GM19239 (cell line): ENCODE data around the gene CEPT1.
"Not testable (repeated sequence)": the region's sequence is repeated elsewhere in the genome, so short reads cannot be mapped to it uniquely, and the experiment has no call there.

Source experiments
- DNase-seq: peaks from one replicate; pipeline ENCODE4 v3.0.0; 2011; ENCODE audit warnings: low spot score; ENCODE audit not compliant: insufficient read length
- FAIRE-seq: peaks from 2 replicates; lab custom pipeline; 2011; peaks lifted over from hg19 to GRCh38; lab: Jason Lieb, UNC

Gene CEPT1

DNA sequence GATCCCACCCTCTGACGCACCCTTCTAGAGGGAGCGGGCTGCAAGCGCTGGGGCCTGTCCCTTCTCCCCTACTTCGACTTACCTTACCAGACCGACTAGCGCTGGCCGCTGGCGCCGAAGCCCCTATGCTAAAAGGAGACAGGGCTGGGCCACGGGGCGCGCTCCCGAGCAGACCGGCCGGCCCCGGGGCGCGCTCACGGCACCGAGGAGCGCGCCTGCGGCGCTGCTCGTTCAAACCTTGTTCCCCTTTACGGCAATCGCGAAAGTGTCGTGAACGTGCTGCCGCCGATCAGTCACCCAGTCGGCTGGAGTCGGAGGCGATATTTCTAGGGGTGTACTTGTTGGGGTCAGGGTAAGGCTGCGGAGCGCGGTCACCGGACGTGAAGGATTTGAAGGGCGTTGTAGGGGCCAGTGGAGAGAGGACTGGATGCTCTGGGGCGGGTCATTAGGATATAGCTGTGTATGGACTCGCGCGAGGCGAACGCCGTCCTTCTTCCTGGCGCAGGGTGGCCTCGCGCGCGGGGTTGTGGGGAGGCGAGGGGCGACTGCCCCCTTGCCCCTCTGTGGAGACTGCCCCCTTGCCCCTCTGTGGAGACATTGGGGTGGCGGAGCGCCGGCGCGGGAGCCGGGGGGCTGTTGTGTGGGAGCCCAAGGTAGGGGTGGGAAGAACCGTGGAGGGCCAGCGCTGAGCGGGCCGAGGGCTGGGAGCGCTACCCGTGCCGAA is at the start of gene CEPT1, which contains the start of gene DRAM2:
Gene CEPT1, plus strand, starts transcription at position 268 of the 724 bp plus-strand sequence. CDS start 7,492 bp downstream, outside the sequence.
Gene DRAM2, minus strand, starts transcription at position 138 of the 724 bp plus-strand sequence. CDS start 8,539 bp downstream, outside the sequence.
- FAIRE-seq (peak; percentile 96), DNase-seq (peak; percentile 59)

DNA sequence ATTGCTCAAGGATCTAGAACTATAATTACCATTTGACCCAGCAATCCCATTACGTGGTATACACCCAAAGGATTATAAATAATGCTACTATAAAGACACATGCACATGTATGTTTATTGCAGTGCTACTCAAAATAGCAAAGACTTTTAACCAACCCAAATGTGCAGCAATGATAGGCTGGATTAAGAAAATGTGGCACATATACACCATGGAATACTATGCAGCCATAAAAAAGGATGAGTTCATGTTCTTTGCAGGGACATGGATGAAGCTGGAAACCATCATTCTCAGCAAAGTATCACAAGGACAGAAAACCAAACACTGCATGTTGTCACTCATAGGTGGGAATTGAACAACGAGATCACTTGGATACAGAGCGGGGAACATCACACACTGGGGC is 44.6 kb upstream of the CEPT1 start:
- not testable (repeated sequence) for FAIRE-seq, DNase-seq

DNA sequence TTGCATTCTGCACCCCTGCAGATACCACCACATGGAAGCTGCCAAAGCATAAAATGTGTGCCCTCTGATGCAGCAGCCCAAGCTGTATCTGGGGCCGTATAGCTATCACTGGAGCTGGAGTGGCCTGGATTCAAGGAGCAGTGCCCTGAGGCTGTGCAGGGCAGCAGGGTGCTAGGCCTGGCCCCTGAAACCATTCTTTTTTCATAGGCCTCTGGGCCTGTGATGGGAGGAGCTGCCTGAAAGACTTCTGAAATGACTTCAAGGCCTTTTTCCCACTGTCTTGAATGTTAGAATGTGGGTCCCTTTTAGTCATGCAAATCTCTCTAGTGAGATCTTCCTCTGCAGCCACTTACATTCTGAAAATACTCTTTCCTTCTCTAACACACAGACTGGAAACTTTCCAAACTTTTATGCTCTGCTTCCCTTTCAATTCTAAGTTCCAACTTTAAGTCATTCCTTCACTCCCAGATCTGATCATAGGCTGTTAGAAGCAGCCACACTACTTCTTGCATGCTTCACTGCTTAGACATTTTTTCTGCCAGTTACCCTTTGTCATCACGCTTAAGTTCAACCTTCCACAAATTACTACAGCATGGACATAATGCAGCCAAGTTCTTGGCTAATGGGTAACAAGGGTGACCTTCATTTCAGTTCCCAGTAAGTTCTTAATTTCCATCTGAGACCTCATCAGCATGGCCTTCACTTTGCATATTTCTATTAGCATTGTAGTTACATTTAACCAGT is 42.5 kb upstream of the CEPT1 start:
- DNase-seq: no peak
- FAIRE-seq: no peak

DNA sequence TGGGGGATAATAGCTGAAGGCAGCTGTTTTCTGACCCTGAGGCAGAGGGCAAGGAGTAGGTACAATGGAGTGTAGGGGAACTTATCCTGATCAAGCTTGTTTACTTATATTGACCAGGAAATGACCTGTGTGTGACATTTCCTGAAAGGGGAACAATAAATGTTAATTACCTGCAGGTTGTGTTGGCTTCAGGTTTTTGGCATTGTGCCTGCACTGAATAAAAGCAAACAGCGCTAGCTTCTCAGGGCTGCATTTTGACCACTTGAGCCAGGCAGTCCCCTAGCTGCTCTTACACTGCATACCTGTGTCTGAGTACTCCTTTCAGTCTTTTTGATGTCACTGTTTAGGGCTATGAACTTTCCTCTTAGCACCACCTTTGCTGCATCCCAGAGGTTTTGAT is 40.7 kb upstream of the CEPT1 start:
- DNase-seq (no peak), FAIRE-seq (no peak)

DNA sequence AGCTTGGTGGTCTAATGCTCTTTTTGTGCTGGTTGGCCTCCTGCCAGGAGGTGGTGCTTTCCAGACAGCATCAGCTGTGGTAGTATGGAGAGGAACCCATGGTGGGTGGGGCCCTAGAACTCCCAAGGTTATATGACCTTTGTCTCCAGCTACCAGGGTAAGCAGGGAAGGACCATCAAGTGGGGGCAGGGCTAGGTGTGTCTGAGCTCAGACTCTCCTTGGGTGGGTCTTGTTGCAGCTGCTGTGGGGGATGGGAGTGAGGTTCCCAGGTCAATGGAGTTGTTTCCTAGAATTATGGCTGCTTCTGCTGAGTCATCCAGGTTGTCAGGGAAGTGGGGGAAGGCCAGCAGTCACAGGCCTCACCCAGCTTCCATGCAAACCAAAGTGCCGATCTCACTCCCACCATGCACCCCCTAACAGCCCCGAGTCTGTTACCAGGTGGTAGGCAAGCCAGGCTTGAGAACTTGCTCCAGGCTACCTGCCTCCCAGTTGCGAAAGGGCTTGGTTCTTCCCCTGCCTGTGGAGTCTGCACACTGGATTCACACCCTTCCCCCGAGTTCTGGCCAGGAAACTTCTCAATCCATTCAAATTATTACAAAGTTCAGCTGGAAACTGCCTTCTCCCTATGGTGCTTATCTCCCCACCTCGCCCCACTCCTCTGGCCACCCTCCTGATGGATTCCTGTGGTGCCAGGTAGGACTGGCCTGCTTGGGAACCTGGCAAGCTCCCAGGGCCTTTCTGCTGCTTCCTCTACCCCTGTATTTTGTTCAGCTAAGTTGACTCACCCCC is 38.0 kb upstream of the CEPT1 start:
- FAIRE-seq: no peak
- no peak for DNase-seq

DNA sequence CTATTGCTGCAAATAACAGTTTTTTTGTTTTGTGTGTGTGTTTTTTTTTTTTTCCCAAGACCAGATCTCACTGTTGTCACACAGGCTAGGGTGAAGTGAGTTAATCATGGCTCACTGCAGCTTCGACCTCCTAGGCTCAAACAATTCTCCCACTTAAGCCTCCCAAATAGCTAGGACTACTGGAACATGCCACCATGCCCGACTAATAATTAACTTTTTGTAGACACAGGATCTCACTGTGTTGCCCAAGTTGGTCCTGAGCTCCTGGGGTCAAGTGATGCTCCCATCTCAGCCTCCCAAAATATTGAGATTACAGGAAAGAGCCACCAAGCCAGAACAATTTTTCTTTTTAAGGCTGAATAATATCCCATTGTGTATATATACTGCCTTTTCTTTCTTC is 35.0 kb upstream of the CEPT1 start:
- DNase-seq: no peak
- no peak for FAIRE-seq

DNA sequence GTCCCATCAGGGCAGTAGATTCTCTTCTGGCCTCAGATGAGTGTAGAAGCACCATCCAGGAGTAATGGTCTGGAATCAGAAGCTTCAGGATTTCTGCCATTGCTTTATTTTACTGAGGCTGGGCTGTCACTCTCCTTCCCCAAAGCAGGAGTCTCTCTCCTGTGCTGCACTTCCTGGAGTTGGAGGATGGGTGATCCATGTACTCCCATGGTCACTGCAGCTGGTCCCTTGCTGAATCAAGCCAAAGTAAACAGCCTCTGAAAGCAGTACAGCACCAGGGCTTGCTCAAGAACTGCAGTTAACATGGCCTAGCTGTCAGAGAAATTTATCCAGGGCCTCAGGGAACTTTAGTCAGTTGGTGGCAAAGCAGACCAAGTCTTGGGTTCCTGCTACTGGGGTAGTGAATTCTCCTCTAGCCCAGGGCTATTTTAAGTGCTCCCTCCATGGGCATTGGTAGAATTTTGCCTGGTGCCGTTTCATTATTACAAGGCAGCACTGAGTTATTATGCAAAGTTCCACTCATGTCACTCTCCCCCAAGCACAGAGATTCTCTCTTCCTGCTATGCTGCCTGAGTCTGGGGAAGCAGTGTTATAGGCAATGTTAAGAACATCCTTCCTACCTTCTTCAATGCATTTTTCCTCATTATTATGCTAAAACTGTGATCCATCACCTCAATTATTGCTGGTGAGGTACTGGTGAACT is 29.7 kb upstream of the CEPT1 start:
- FAIRE-seq: no peak
- DNase-seq: no peak

DNA sequence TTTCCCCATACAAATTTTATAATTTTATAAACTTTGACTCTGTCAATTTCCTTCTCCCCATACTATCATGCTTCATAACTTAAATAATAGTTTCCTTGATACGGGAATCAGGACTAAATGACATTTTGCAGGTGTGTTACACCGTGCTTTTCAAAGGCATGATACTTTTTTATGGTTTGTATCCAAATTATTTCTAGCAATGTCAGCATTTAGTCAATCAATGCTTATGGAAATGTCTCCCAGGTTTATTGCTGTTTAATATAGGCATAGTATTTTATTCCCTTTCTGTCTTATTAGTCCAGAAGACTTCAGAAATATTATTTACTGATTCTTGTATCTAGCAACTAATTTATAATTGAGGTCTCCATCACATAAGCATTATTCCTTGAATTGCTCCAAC is 23.5 kb upstream of the CEPT1 start:
- FAIRE-seq: no peak

DNA sequence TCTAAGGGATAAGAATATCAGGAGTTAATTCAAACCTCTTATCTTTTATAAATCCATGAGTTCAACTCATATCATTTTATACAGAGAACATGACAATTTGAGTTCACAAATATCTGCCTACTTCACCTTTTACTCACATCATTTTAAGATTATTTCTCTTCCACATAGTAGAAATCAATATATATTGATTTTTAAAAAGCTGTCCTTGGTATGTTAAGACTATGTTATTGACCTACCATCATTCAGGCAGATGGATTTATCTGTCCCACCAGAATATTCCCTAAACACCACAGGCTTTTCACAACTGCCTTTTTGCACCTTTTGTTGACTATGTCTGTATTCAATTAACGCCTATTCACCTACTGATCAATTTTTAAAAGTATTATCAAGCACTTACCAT is 13.7 kb upstream of the CEPT1 start:
- FAIRE-seq (no peak), DNase-seq (no peak)

More for the DNA sequence above, 23.5 kb upstream of the CEPT1 start:
- DNase-seq: no peak

DNA sequence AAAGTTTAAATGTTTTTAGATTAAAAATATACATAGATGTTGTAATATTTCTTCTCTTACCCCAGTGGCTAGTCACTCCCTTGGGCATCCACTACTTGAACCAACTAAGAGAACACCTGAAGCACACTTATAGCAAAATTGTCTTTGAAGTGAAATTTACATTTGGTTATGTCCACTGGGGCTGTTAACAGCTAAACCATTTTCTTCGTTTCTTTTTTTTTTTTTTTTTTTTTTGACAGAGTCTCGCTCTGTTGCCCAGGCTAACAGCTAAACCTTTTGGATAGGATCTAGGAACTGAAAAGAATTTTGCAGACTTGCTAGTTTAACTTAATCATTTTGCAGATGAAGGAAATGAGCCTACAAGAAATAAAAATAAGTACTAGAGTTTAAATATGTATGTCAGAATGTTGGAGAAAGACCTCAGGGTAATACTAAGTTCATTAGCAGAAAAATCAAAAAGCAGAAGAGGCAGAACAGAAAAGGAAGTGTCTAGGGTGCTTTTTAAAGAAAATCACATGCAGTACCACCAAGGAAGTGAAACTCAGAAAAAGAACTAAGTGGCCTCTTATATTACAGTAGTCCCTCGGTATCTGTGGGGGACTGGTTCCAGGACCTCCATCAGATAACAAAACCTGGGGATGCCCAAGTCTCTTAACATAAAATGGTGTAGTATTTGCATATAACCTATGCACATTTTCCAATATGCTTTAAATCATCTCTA is 11.9 kb upstream of the CEPT1 start:
- DNase-seq: no peak

DNA sequence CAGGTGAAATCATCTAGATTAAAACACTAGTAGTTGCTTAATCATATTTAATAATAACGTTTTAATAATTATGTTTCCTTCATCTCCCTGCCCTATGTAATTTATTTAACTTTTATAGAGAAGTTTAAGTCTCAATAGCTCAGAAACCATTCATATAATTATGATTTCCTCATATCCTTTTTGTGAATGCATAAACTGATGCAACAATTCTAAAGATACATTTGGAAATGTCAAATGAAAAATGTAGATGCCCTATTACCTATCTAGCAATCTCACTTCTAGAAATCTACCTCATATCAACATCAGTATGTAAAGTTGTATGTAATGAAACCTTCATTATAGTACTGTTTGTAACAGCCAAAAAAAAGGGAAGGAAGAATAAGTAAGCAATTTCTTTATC is 10.6 kb upstream of the CEPT1 start:
- FAIRE-seq: no peak

More for the DNA sequence above, 11.9 kb upstream of the CEPT1 start:
- FAIRE-seq: peak; percentile 89

DNA sequence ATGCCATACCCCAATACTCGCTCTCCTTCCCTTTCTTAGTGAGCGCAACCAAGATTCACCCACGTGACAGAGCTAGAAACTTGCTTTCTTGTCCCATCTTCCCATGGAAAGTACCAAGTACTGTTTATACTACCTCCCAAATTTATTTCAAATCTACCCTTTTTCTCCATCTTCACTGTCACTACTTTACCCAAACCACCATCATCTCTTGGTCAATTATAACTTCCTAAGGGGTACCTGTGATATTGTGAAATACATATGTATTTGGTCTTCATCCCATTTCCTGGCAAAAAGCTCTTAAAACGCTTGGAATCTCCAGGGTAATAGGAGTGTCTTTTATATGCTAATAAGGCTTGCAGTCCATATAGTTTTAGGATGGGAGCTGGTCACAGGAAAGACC is 8.3 kb upstream of the CEPT1 start:
- DNase-seq (no peak), FAIRE-seq (peak; percentile 77)

More for the DNA sequence above, 10.6 kb upstream of the CEPT1 start:
- no peak for DNase-seq

DNA sequence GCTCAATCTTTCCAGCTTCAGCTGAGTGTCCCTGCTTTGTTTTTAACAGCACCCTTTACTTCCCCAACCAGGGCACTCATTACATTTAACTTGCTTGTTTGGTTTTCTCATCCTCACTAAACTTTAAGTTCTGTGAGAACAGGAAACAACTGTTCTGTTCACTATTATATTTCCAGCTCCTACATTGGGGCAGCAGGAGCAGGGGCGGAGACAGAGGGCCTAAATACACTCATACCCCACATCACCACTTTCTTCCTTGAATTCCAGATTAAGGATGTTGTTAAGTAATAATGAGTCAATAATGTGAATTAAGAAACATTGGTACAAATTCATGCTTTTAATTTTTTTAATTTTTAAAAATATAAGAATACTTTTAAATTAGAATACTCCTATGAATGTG is 6.2 kb upstream of the CEPT1 start:
- FAIRE-seq: peak; percentile 70

DNA sequence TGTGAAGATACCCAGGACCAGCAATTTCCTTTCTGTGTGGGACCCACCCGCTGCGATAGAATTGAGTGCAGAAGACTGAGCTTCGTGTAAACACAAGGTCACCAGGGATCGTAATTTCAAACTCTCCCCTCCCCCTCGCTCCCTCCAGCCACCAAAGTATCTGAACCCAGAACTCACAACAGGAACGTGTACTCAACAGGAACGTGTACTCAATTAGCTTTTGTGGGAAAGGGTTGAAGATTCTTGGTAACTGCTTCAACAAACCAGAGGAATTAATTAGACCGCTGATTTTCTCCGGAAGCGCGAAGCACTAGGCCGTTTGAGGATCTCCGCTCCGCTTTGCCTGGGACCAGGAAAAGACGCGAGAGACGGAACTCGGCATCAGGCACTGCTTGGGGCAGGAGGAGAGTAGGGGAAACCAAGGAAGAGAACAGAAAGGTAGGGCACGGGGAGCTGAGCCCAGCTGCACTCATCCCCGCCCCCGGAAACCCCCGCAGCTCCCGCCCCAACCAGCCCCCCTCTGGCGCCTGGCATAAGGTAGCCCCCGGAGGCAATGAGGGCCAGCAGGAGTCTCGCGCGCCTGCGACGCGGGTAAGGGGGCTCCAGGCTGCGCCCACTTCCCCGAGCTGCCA is 583 bp upstream of the CEPT1 start:
- FAIRE-seq (peak; percentile 90), DNase-seq (no peak)

More for the DNA sequence above, 6.2 kb upstream of the CEPT1 start:
- DNase-seq: no peak

DNA sequence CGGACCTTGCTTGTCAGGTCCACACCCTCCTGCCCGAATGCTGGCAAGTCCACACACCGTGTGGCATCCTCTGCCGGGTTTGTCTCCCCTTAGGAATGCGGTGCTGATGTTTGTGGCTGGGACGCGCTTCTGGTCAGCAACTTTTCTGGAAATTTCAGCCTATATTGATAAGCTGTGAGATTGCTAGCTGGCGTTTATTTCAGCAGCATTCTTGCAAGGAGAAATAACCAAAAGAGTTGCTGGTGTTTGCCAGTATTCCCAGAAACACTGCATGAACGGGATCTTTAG is 601 bp downstream of the CEPT1 start:
- FAIRE-seq (no peak), DNase-seq (no peak)

DNA sequence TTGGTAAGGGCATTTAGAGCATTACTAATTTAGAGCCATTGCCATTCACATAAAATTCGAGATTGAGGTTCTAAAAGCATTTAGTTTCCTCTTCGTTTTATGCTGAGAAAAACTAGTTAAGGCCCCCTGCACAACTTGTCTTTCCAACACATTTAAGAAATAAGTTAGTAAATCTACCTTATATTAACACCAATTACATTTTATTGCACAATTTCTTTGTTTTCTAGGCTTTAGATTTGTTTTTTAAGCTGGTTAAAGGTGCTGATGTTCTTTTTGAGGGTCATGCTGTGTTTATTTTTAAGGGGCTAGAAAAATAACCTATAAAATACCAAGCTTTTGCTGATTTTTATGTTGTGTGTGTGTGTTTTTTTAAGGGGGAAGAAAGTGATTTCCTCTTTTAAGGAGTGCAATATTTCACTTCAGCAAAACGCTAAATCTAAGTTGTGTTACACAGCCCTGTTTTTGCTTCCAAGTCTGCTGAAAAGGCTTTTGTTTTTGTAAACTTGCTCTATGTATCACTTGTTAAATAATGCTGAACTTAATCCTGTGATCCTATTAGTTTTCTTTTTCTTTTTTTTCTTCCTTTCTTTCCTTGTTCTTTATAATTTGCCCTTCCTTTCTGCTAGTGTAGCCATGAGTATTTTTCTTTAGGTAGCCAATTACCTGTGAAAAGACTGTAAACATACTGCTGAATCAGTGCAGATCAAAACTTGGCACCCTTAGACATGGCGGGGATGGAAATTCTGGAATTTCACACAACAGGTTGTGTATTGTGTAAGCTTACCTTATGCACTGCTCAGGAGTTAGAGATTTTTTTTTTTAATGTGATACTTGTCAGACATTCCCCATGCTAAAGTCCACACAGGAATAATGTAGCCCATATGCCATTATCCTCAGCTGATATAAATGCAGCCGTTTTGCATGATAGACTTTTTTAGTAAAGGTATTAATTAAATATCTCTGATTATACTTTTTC is 1.5 kb downstream of the CEPT1 start:
- FAIRE-seq (peak; percentile 89), DNase-seq (no peak)

DNA sequence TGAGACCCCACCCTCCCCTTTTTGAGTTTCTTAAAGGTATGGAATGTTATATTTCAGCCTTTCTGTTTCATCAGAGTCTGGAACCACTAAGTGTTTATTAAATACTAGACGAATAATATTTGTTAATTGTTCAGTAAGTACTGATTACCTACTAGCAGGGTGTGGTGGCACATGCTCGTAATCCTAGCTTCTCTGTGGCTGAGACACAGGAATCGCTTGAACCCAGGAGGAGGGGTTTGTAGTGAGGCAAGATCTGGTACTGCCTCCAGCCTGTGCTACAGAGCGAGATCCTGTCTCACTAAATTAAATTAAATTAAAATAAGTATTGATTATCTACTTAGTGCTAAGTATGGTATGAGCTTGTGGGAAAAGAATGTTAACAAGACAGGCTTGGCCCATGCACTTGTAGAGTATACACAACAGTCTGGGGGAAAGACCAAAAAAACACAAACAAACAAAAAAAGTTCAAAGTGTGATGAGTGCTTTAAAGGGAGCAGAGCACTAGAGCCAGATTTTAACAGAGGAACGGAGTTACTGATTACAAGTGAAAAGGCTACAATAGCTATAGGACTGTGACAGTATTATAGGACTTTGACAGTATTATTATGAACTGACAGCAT is 2.4 kb downstream of the CEPT1 start:
- FAIRE-seq (peak; percentile 65), DNase-seq (no peak)

DNA sequence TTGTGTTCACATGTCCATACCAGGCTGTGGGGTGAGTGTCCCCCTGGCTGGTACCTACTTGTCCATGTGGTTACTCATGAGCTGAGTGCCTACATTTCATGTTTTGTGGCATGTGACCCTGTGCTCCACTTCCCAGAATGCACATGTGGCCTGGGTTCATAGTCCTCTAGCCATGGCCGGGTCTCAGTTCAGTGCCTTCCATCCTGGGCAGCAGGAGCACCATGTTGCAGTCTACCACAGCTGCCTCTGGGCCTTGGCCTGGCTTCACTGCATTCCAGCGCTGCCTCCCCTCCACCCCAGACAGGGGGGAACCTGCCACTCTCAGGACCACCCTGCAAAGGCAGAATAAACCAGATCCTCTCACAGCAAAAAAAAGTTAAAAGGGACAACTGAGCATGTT is 5.5 kb downstream of the CEPT1 start:
- DNase-seq (no peak), FAIRE-seq (peak; percentile 57)
